Osteoblast (primary cell): ENCODE measurements around the gene LNX2. TPM values are rescaled to one million over a fixed set of nuclear protein-coding genes. Genes with fewer than 3 reads are reported as not detected.

Experiments used
- DNase-seq: peaks from one replicate; pipeline ENCODE4 v3.0.0; 2011; ENCODE audit warnings: low spot score, mixed read lengths; ENCODE audit not compliant: insufficient read length; ENCODE audit errors: missing footprints
- H2AFZ ChIP-seq: 2 replicates; pipeline ENCODE4 v1.6.0; 2011; ENCODE audit warnings: mild to moderate bottlenecking, low read length
- H3K27ac ChIP-seq: 2 replicates; pipeline ENCODE4 v1.5.1; 2011; ENCODE audit warnings: mild to moderate bottlenecking, low read depth, low read length, moderate library complexity
- H3K27me3 ChIP-seq: 2 replicates; pipeline ENCODE4 v1.6.0; 2012; ENCODE audit warnings: mild to moderate bottlenecking, control low read depth, inconsistent platforms, low read length, moderate library complexity; ENCODE audit not compliant: insufficient read depth
- H3K36me3 ChIP-seq: 2 replicates; pipeline ENCODE4 v1.5.1; 2011; ENCODE audit warnings: mild to moderate bottlenecking, low read length, control low read depth, moderate library complexity; ENCODE audit not compliant: insufficient read depth
- H3K4me1 ChIP-seq: 2 replicates; pipeline ENCODE4 v1.5.1; 2011; ENCODE audit warnings: mild to moderate bottlenecking, low read length, control low read depth, moderate library complexity; ENCODE audit not compliant: insufficient read depth
- H3K4me2 ChIP-seq: 2 replicates; pipeline ENCODE4 v1.6.0; 2011; ENCODE audit warnings: mild to moderate bottlenecking, low read length; ENCODE audit not compliant: insufficient read depth
- H3K4me3 ChIP-seq: fragments of 200-600 bp; sonication (generic); 3 replicates; pipeline ENCODE4 v1.5.1; 2012; ENCODE audit warnings: mild to moderate bottlenecking, low read length, inconsistent platforms; ENCODE audit not compliant: insufficient read depth
- H3K79me2 ChIP-seq: 2 replicates; pipeline ENCODE4 v1.6.0; 2012; ENCODE audit warnings: mild to moderate bottlenecking, low read length, control low read depth, inconsistent platforms; ENCODE audit not compliant: insufficient read depth
- H3K9me3 ChIP-seq: 2 replicates; pipeline ENCODE4 v1.5.1; 2011; ENCODE audit warnings: low read depth, low read length, control low read depth
- H4K20me1 ChIP-seq: 2 replicates; pipeline ENCODE4 v1.6.0; 2012; ENCODE audit warnings: mild to moderate bottlenecking, low read length, control low read depth; ENCODE audit not compliant: insufficient read depth
- total RNA-seq: library from RNA; depleted of rRNA; stranded (reverse); fragments of >200 nt; gene quantifications from 2 replicates; pipeline ENCODE4 v1.2.3, GENCODE V29; 2012
- TF ChIP-seq, protein P1 (sequence below): IDR thresholded peaks from 2 replicates; pipeline ENCODE4 v1.5.1; 2011; ENCODE audit warnings: mild to moderate bottlenecking, low read depth, low read length, moderate library complexity; ENCODE audit errors: extremely low read depth

The LNX2 gene
- total RNA-seq, 1 donor = 15.2 TPM

DNA sequence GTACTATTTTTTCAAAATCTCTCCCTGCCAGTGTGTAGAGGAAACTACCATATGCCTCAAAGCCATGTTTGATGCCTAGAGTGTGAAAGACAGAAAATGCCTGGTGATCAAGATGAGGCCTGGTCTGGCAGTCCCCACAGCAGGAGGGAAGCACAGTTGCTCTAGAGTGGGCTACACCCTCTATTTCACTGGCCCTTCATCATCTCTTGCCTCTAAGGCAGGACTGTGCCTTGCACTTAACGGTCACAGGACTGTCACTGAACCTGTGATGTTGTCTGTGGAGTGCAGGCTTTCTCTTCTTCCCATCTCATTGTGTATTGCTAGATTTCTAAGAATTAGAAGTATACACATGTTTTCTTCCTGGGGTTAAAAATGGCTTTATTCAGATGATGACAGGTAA, 17.7 kb upstream of the LNX2 start:
- H3K36me3 ChIP-seq = no peaks in the 10 kb centered on the region
- H3K27me3 ChIP-seq = no peaks in the 10 kb centered on the region
- no peak overlapping the region for H3K4me3 ChIP-seq
- H3K4me1 ChIP-seq = peaks cover 3% of the 10 kb centered on the region
- H3K27ac ChIP-seq = no peak overlapping the region
- H3K9me3 ChIP-seq = no peaks in the 10 kb centered on the region
- no peak overlapping the region for H2AFZ ChIP-seq
- DNase-seq = no peak
- peaks cover 27% of the 10 kb centered on the region for H4K20me1 ChIP-seq
- no peak overlapping the region for H3K4me2 ChIP-seq
- TF ChIP-seq, protein P1, sequence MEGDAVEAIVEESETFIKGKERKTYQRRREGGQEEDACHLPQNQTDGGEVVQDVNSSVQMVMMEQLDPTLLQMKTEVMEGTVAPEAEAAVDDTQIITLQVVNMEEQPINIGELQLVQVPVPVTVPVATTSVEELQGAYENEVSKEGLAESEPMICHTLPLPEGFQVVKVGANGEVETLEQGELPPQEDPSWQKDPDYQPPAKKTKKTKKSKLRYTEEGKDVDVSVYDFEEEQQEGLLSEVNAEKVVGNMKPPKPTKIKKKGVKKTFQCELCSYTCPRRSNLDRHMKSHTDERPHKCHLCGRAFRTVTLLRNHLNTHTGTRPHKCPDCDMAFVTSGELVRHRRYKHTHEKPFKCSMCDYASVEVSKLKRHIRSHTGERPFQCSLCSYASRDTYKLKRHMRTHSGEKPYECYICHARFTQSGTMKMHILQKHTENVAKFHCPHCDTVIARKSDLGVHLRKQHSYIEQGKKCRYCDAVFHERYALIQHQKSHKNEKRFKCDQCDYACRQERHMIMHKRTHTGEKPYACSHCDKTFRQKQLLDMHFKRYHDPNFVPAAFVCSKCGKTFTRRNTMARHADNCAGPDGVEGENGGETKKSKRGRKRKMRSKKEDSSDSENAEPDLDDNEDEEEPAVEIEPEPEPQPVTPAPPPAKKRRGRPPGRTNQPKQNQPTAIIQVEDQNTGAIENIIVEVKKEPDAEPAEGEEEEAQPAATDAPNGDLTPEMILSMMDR = no peak
- H3K79me2 ChIP-seq = peaks cover 73% of the 10 kb centered on the region

DNA sequence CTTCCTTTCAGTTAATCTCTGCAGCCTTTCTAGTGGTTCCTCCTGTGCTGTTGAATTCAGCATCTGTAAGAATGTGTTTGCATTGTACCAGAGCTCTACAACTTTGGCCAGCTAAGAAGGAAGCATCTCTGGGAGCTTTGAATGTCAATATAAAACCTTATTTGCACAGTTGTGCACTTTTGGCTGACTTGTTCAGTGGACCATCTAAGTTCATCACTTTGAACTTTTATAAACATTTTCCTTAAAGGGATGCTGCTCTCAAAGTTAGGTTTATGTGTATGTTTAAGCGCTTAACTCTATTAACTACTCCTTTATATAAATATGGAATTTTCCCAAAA, 16.9 kb upstream of the LNX2 start:
- Histone ChIP-seq H2AFZ (no peak overlapping the region), H3K27me3 (no peaks in the 10 kb centered on the region), H3K4me1 (peaks cover 3% of the 10 kb centered on the region), H3K79me2 (peaks cover 72% of the 10 kb centered on the region), H3K36me3 (no peaks in the 10 kb centered on the region), H3K9me3 (no peaks in the 10 kb centered on the region), H4K20me1 (peaks cover 26% of the 10 kb centered on the region), H3K4me2 (no peak overlapping the region), H3K4me3 (no peak overlapping the region), H3K27ac (no peak overlapping the region)
- DNase-seq = no peak
- TF ChIP-seq, protein P1 = no peak

DNA sequence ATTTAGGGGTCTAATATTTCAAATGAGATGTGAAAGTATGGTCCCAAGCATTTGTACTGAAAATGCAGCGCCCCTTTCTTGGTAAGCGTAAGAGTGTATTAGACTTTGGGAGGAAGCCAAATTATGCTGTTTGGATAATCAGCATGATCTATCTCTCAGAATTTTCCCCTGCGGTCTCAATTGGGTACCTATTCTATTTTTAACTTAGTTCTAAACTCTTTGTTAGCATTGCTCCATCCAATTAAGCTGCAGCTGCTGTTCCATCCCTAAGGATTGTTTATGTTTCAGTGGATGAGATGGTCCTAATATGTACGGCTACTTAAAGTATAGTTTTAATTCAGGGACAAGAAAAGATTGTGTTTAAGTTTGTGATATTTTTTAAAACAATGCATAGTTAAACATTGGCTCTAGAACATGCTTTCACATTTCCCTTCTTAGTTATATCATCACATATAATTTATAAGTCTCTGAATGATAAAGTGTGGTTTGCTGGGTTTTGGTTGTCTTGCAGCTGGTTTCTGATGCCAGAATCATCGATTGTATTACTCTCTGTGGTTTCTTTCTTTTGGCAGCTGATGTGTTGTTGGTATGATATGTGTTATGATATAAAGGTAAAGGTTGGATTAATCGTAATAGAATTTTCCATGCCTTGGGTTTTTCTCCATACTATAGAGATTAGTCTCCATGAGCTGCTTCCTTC, 16.4 kb upstream of the LNX2 start:
- DNase-seq = no peak
- Histone ChIP-seq H4K20me1 (peaks cover 29% of the 10 kb centered on the region), H3K79me2 (peaks cover 72% of the 10 kb centered on the region)

DNA sequence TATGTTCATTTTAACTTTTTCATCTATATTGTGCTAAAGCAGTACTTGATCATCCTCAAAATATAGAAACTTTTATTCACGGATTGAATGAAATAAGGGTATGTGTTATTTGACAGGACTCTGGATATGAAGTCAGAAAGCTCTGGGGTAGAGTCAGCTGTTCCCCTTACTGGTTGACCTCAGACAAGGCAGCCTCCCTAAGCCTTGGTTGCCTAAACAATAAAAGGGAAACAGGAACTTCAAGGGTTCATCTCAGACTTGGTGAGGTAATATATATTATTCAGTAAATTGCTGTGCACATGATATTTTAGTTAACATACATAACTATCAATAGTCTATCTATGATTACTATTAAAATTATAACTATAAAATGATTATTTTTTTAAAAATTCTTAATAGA, 14.9 kb upstream of the LNX2 start:
- peaks cover 79% of the 10 kb centered on the region for H3K79me2 ChIP-seq
- no peak overlapping the region for H2AFZ ChIP-seq
- no peaks in the 10 kb centered on the region for H3K9me3 ChIP-seq
- H3K4me1 ChIP-seq = peaks cover 3% of the 10 kb centered on the region
- no peak overlapping the region for H3K4me2 ChIP-seq
- H3K27me3 ChIP-seq = no peaks in the 10 kb centered on the region
- TF ChIP-seq, protein P1 = no peak
- H3K4me3 ChIP-seq = no peak overlapping the region
- no peak for DNase-seq
- H3K27ac ChIP-seq = no peak overlapping the region
- H3K36me3 ChIP-seq = peaks cover 3% of the 10 kb centered on the region
- peaks cover 39% of the 10 kb centered on the region for H4K20me1 ChIP-seq

More for the DNA sequence above, 16.4 kb upstream of the LNX2 start:
- TF ChIP-seq, protein P1 = no peak
- H3K27me3 ChIP-seq = no peaks in the 10 kb centered on the region
- no peak overlapping the region for H3K27ac ChIP-seq
- H3K4me1 ChIP-seq = peaks cover 3% of the 10 kb centered on the region
- H3K4me2 ChIP-seq = no peak overlapping the region
- no peak overlapping the region for H3K4me3 ChIP-seq
- no peaks in the 10 kb centered on the region for H3K9me3 ChIP-seq
- H2AFZ ChIP-seq = no peak overlapping the region
- peaks cover 3% of the 10 kb centered on the region for H3K36me3 ChIP-seq
